Progenitor cell of endocrine pancreas (in vitro differentiated cells): ENCODE results near the gene PRDM7. TPM values are rescaled to one million over a fixed set of nuclear protein-coding genes. Genes with fewer than 3 reads are reported as not detected.

Experiments
- DNase-seq: peaks from one replicate; pipeline ENCODE4 v3.0.0; 2021; ENCODE audit warnings: low spot score; ENCODE audit not compliant: unreplicated experiment
- H3K27ac Mint-ChIP-seq: 2 replicates; pipeline ENCODE4 v1.8.0; 2021; ENCODE audit warnings: mild to moderate bottlenecking, moderate library complexity, mixed read lengths
- H3K27me3 Mint-ChIP-seq: 2 replicates; pipeline ENCODE4 v1.8.0; 2021; ENCODE audit warnings: mixed read lengths
- H3K36me3 Mint-ChIP-seq: 2 replicates; pipeline ENCODE4 v1.8.0; 2022; ENCODE audit warnings: mixed read lengths; ENCODE audit not compliant: insufficient read depth
- H3K4me1 Mint-ChIP-seq: 2 replicates; pipeline ENCODE4 v1.8.0; 2021; ENCODE audit warnings: low read depth, mixed read lengths
- H3K4me3 Mint-ChIP-seq: 2 replicates; pipeline ENCODE4 v1.8.0; 2021; ENCODE audit warnings: low read depth, mild to moderate bottlenecking, moderate library complexity, mixed read lengths
- H3K9me3 Mint-ChIP-seq: 2 replicates; pipeline ENCODE4 v1.8.0; 2021; ENCODE audit warnings: low read depth, mixed read lengths
- total RNA-seq: library from RNA; stranded (reverse); gene quantifications from 2 replicates; pipeline ENCODE4 v1.2.1, GENCODE V29; 2021
- TF ChIP-seq, protein P1 (sequence below): fragments of 200-600 bp; sonication (generic); IDR thresholded peaks from one replicate; pipeline ENCODE4 v1.5.0; 2021; ENCODE audit warnings: antibody characterized with exemption, mild to moderate bottlenecking; ENCODE audit not compliant: unreplicated experiment

Gene PRDM7
- total RNA-seq, 1 donor from 2014 or later, result not detected

DNA sequence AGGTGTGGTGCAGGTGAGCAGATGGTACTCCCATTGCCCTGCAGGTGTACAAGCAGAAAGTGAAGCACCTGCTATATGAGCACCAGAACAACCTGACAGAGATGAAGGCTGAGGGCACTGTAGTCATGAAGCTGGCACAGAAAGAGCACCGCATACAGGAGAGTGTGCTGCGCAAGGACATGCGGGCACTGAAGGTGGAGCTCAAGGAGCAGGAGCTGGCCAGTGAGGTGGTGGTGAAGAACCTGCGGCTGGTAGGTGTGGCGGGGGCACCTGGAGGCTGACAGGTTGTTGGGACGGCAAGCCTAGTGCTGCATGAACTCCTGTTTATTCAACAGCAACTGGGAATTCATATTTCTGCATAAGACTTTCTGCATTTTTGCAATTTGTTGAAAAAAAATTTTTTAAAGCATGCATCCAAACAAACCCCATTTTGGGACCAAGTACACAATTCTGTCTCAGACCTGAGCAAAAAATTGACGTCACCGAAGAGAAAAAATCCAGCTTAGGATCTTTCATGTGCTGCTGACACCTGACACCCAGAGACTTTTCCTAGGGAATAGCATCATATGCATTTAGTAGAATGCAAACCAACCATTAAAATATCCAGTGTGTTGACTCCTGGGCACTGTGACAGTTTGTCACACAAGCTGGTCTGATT lies 44.3 kb downstream of the PRDM7 start:
- H3K27ac Mint-ChIP-seq, result no peak overlapping the region
- no peak overlapping the region for H3K4me3 Mint-ChIP-seq

GRCh38 chr16:90031931-90032673 lies 45.0 kb downstream of the PRDM7 start:
- H3K4me3 Mint-ChIP-seq, result no peak overlapping the region
- H3K9me3 Mint-ChIP-seq, result no peaks in the 10 kb centered on the region
- no peak overlapping the region for H3K27ac Mint-ChIP-seq
- H3K4me1 Mint-ChIP-seq, result no peaks in the 10 kb centered on the region
- DNase-seq, result no peak
- H3K36me3 Mint-ChIP-seq, result peaks cover 32% of the 10 kb centered on the region
- no peaks in the 10 kb centered on the region for H3K27me3 Mint-ChIP-seq
- TF ChIP-seq, protein P1, sequence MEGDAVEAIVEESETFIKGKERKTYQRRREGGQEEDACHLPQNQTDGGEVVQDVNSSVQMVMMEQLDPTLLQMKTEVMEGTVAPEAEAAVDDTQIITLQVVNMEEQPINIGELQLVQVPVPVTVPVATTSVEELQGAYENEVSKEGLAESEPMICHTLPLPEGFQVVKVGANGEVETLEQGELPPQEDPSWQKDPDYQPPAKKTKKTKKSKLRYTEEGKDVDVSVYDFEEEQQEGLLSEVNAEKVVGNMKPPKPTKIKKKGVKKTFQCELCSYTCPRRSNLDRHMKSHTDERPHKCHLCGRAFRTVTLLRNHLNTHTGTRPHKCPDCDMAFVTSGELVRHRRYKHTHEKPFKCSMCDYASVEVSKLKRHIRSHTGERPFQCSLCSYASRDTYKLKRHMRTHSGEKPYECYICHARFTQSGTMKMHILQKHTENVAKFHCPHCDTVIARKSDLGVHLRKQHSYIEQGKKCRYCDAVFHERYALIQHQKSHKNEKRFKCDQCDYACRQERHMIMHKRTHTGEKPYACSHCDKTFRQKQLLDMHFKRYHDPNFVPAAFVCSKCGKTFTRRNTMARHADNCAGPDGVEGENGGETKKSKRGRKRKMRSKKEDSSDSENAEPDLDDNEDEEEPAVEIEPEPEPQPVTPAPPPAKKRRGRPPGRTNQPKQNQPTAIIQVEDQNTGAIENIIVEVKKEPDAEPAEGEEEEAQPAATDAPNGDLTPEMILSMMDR, result no peak

More for the DNA sequence above, 44.3 kb downstream of the PRDM7 start:
- DNase-seq, result no peak
- H3K4me1 Mint-ChIP-seq, result no peaks in the 10 kb centered on the region
- peaks cover 32% of the 10 kb centered on the region for H3K36me3 Mint-ChIP-seq
- H3K9me3 Mint-ChIP-seq, result no peaks in the 10 kb centered on the region
- TF ChIP-seq, protein P1, result no peak
- H3K27me3 Mint-ChIP-seq, result no peaks in the 10 kb centered on the region

DNA sequence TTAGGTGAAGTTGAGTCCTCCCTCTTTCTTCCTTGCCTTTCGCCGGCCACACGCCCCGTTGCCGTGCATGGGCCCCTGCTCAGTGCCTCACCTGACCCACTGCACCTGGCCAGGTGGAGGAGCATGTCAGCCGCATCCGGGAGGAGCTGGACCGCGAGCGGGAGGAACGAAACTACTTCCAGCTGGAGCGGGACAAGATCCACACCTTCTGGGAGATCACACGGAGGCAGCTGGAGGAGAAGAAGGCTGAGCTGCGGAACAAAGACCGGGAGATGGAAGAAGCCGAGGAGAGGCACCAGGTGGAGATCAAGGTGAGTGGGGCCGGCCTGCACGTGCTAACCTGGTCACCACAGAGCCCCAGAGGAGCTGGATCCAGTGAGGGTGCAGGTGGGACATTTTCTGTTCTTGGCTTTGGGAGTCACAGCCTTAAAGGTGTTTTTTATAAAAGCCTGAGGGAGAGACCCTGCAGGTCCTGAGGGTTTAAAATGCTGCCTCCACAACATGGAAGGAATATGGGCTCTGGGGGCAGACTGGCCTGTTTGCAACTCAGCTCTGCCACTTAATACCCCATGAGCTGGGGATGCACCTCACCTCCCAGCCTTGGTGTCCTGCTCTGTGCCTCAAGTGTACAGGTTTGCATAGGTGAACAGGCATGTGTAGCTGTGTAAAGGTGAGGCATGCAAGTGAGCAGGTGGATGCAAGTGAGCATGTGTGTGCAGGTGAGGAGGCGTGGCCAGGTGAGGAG lies 45.8 kb downstream of the PRDM7 start:
- no peaks in the 10 kb centered on the region for H3K9me3 Mint-ChIP-seq
- H3K4me1 Mint-ChIP-seq, result no peaks in the 10 kb centered on the region
- DNase-seq, result no peak
- peaks cover 25% of the 10 kb centered on the region for H3K36me3 Mint-ChIP-seq
- no peaks in the 10 kb centered on the region for H3K27me3 Mint-ChIP-seq
- no peak overlapping the region for H3K4me3 Mint-ChIP-seq
- TF ChIP-seq, protein P1, result no peak
- no peak overlapping the region for H3K27ac Mint-ChIP-seq

DNA sequence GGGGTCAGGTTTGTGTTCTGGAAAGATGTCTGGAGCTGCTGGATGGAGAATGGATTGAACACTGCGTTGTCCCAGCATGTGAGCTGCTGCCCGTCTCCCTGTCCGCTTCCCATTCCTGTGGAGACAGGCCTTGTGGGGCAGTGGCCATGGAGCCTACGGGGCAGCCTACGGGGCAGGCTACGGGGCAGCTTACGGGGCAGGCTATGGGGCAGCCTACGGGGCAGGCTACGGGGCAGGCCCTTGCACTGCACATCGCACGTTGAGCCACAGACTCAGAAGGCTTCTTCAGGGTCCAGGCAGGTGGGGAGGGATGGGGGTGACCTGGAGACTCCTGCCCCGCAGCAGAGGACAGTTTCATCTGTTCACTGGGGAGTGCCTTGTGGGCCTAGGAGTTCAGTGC lies 48.1 kb downstream of the PRDM7 start:
- peaks cover 20% of the 10 kb centered on the region for H3K36me3 Mint-ChIP-seq
- no peak overlapping the region for H3K27ac Mint-ChIP-seq
- TF ChIP-seq, protein P1, result no peak
- DNase-seq, result no peak
- peaks cover 4% of the 10 kb centered on the region for H3K4me1 Mint-ChIP-seq
- H3K4me3 Mint-ChIP-seq, result no peak overlapping the region
- no peaks in the 10 kb centered on the region for H3K9me3 Mint-ChIP-seq
- no peaks in the 10 kb centered on the region for H3K27me3 Mint-ChIP-seq

DNA sequence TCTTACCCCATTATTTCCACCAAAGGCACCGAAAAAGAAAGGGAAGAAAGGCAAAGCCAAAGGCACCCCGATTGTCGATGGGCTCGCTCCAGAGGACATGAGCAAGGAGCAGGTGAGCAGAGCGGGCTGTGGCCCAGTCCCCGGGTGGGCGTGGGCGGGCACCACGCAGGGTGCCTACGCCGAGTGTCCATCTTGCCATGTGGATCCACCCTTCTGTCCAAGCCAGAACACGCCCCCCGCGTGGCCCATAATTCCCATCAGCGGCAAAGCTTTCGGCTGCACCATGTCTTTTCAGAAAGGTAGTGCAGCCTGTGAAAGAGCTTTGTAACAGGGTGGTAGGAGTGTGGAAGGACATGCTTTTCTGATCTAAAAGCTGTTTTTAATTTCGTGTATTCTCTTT lies 49.5 kb downstream of the PRDM7 start:
- Mint-ChIP-seq H3K4me1 (peaks cover 4% of the 10 kb centered on the region), H3K4me3 (no peak overlapping the region), H3K36me3 (peaks cover 16% of the 10 kb centered on the region), H3K27ac (no peak overlapping the region), H3K27me3 (no peaks in the 10 kb centered on the region), H3K9me3 (no peaks in the 10 kb centered on the region)
- TF ChIP-seq, protein P1, result no peak
- DNase-seq, result no peak
